Nephron progenitor cell (in vitro differentiated cells): ENCODE results near the gene CCDC47.
"Not testable (repeated sequence)": the region's sequence is repeated elsewhere in the genome, so short reads cannot be mapped to it uniquely, and the experiment has no call there.

Experiments
- DNase-seq: peaks from one replicate; pipeline ENCODE4 v3.0.0; 2021
- H3K27ac Mint-ChIP-seq: 2 replicates; pipeline ENCODE4 v1.8.0; 2021; ENCODE audit warnings: mild to moderate bottlenecking, moderate library complexity, mixed read lengths
- H3K27me3 Mint-ChIP-seq: 2 replicates; pipeline ENCODE4 v1.8.0; 2021; ENCODE audit warnings: mild to moderate bottlenecking, low read depth, mixed read lengths; ENCODE audit not compliant: poor library complexity
- H3K36me3 Mint-ChIP-seq: 2 replicates; pipeline ENCODE4 v1.8.0; 2021; ENCODE audit warnings: low read depth, mixed read lengths
- H3K4me1 Mint-ChIP-seq: 2 replicates; pipeline ENCODE4 v1.8.0; 2021; ENCODE audit warnings: mixed read lengths
- H3K4me3 Mint-ChIP-seq: 2 replicates; pipeline ENCODE4 v1.8.0; 2021; ENCODE audit warnings: mild to moderate bottlenecking, moderate library complexity, mixed read lengths
- H3K9me3 Mint-ChIP-seq: 2 replicates; pipeline ENCODE4 v1.8.0; 2021; ENCODE audit warnings: mild to moderate bottlenecking, moderate library complexity, mixed read lengths
- CTCF ChIP-seq: fragments of 200-600 bp; sonication (generic); IDR thresholded peaks from 2 replicates; pipeline ENCODE4 v1.5.0; 2021; ENCODE audit warnings: antibody characterized with exemption

Gene CCDC47

GRCh38 chr17:63804328-63804727 is 30.9 kb upstream of the CCDC47 start:
- Mint-ChIP-seq H3K4me3 (no peak overlapping the region), H3K4me1 (no peaks in the 10 kb centered on the region), H3K27me3 (no peaks in the 10 kb centered on the region), H3K9me3 (no peaks in the 10 kb centered on the region), H3K27ac (peak overlapping the region; percentile 22), H3K36me3 (peaks cover 73% of the 10 kb centered on the region)
- no peak for TF ChIP-seq CTCF
- no peak for DNase-seq

- Mint-ChIP-seq H3K9me3 (no peaks in the 10 kb centered on the region), H3K4me1 (no peaks in the 10 kb centered on the region), H3K36me3 (peaks cover 61% of the 10 kb centered on the region), H3K4me3 (no peak overlapping the region), H3K27ac (peak overlapping the region; percentile 15), H3K27me3 (no peaks in the 10 kb centered on the region)
- TF ChIP-seq CTCF: no peak
- no peak for DNase-seq
Measured at GRCh38 chr17:63800783-63801182, 27.4 kb upstream of the CCDC47 start.

GRCh38 chr17:63798572-63799106 is 25.2 kb upstream of the CCDC47 start:
- Mint-ChIP-seq H3K4me3 (no peak overlapping the region), H3K27ac (no peak overlapping the region), H3K27me3 (no peaks in the 10 kb centered on the region), H3K4me1 (no peaks in the 10 kb centered on the region), H3K9me3 (no peaks in the 10 kb centered on the region), H3K36me3 (peaks cover 65% of the 10 kb centered on the region)
- TF ChIP-seq CTCF: no peak
- no peak for DNase-seq

- not testable (repeated sequence) for DNase-seq, H3K27me3 Mint-ChIP-seq, H3K27ac Mint-ChIP-seq, H3K4me1 Mint-ChIP-seq, H3K4me3 Mint-ChIP-seq, H3K9me3 Mint-ChIP-seq
- H3K36me3 Mint-ChIP-seq: peaks cover 71% of the 10 kb centered on the region
Measured at GRCh38 chr17:63796375-63796774, 23.0 kb upstream of the CCDC47 start.

- H3K27ac Mint-ChIP-seq: no peak overlapping the region
- no peak for DNase-seq
- no peaks in the 10 kb centered on the region for H3K4me1 Mint-ChIP-seq
- H3K9me3 Mint-ChIP-seq: no peaks in the 10 kb centered on the region
- TF ChIP-seq CTCF: no peak
- H3K27me3 Mint-ChIP-seq: no peaks in the 10 kb centered on the region
- peaks cover 60% of the 10 kb centered on the region for H3K36me3 Mint-ChIP-seq
- H3K4me3 Mint-ChIP-seq: no peak overlapping the region
Measured at GRCh38 chr17:63792055-63792729, 18.8 kb upstream of the CCDC47 start.

- no peak for DNase-seq
Measured at GRCh38 chr17:63790057-63790456, 16.7 kb upstream of the CCDC47 start.

More at GRCh38 chr17:63790057-63790456, 16.7 kb upstream of the CCDC47 start:
- no peak overlapping the region for H3K4me3 Mint-ChIP-seq
- H3K27me3 Mint-ChIP-seq: no peaks in the 10 kb centered on the region
- H3K9me3 Mint-ChIP-seq: no peaks in the 10 kb centered on the region
- H3K27ac Mint-ChIP-seq: no peak overlapping the region
- H3K36me3 Mint-ChIP-seq: peaks cover 55% of the 10 kb centered on the region
- TF ChIP-seq CTCF: no peak
- no peaks in the 10 kb centered on the region for H3K4me1 Mint-ChIP-seq
